Activated CD4-positive, alpha-beta T cell treated with anti-CD3 and anti-CD28 coated beads, Interleukin-2, amount 50 U/mL, for 4 hours (primary cell): Measurements from ENCODE around the gene EMSY.
"Not testable (repeated sequence)": the region's sequence is repeated elsewhere in the genome, so short reads cannot be mapped to it uniquely, and the experiment has no call there.

ENCODE experiments used
- DNase-seq, 2 experiments: peaks; one replicate each; pipeline ENCODE4 v3.0.0-alpha.2; 2020

The EMSY gene

GRCh38 chr11:76444384-76445120 lies at the start of gene EMSY:
TSS of gene EMSY (plus strand) at chr11:76445018. CDS start at chr11:76446939, 1,921 bp downstream.
- peak; percentile 82 to 85 for DNase-seq

GRCh38 chr11:76395296-76395695 lies 49.5 kb upstream of the EMSY start:
- DNase-seq: no peak

DNA sequence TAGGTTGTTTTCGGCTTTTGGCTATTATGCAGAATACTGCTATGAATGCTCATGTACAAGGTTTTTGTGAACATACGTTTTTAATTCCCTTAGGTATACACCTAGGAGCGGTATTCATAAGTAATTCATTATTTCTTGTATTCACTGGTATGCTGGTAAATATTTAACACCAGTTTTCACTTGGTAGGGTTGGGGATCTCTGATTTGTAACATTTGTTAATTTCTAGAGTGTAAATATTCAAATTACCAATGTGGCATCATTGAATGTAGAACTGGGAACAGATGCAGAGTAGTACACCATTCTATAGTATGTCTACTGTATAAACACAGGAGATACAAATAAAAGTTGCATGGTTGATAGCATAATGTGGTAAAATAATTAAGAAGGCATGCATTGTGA lies 47.4 kb upstream of the EMSY start:
- DNase-seq: no peak

GRCh38 chr11:76400967-76401366 lies 43.9 kb upstream of the EMSY start:
- DNase-seq: no peak

- not testable (repeated sequence) for DNase-seq
These were observed 43.3 kb upstream of the EMSY start for GRCh38 chr11:76401484-76401883.

DNA sequence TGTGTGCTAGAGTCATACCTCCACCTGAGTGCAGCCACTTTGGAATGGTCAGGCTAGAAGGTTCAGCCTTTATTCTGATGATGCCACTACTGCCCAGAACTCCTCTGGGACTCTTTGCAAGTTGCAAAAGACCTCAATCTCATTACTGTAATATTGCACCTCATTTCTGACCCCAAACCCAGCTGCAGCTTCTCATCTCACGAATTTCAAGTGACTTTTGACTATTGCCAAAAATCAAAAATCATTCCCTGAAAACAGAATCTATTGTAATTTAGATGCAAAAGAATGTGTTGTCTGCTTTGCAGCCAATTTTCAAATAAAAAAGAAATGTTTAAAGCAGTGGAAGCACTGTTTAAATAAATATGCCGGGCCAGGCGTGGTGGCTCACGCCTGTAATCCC lies 38.5 kb upstream of the EMSY start:
- no peak for DNase-seq

GRCh38 chr11:76408171-76408965 lies 36.5 kb upstream of the EMSY start:
- no peak for DNase-seq

- DNase-seq: no peak
These were observed 33.9 kb upstream of the EMSY start for GRCh38 chr11:76410851-76411357.

DNA sequence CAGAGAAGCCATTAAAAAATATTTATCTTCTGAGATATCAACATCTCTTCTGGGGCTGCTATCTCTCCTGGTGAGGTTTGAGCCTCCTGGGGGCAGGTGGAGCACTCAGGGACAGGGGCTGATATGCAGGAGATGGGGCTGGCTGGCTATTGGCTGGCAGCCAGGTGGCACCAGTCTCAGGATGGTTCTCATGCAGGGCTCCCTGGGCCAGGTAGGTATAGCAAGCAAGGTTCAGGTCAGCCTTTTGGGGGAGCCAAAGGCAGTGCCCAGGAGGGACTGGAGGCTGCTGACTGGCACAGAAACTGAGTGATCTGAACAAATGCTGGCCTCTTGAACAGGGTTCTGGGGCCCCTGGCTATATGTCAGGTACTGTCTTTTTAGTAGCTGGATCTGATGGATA lies 29.7 kb upstream of the EMSY start:
- DNase-seq: no peak

DNA sequence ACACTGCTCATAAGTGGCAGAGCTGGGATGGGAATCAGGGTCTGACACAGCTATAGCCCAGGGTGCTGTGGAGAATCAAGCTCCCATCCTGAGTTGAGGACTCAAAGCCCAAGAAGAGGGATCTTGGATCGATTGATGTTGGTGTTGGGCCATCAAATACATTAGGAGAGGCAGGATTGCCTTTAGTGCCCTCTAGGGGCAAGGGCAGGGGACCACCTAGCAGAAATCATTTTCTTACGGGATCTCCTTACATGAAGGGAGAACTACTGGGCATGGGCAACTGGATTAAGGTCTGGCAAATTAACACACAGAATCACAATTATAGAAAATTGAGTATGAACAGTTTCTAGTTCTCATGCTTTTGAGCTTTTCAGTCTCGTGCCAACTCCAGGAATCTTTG lies 24.9 kb upstream of the EMSY start:
- no peak for DNase-seq

DNA sequence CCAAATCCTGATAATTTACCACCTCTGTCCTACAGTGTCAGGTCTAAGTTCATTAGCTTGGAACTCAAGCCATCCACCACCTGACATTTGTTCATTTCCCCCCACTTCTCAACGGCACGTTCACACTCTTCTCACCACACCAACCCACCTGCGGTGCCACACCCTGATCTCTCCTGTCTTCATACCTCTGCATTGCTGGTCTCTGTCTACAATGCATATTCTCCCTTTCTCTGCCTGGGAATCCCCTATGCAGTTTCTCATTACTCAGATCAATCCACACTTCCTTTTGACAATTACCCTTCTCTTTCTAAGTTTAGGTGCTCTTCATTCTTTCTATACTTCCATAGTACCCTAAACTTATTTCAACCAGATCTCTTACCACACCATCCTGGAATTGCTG lies 20.4 kb upstream of the EMSY start:
- no peak for DNase-seq

DNA sequence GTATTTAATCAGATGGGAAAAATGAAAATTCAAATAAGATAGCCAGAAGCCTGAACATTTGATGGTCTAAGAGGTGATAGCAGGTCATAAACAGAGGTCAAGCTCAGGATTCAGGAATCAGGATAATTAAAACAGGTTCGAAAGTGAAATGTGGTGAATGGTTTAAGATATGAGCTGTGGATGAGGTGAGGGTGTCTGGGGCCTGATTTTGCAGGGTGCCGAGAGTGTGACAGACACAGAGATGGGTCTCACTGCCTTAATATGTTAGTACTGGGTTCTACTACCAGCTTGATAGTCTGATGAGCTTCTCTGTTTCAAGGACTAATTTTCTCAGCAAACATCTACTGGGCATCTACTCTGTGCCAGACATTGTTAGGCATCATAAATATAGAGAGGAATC lies 19.9 kb upstream of the EMSY start:
- DNase-seq: no peak

GRCh38 chr11:76426660-76427059 lies 18.2 kb upstream of the EMSY start:
- no peak for DNase-seq

- DNase-seq: no peak
These were observed 8.8 kb upstream of the EMSY start for GRCh38 chr11:76436020-76436419.

DNA sequence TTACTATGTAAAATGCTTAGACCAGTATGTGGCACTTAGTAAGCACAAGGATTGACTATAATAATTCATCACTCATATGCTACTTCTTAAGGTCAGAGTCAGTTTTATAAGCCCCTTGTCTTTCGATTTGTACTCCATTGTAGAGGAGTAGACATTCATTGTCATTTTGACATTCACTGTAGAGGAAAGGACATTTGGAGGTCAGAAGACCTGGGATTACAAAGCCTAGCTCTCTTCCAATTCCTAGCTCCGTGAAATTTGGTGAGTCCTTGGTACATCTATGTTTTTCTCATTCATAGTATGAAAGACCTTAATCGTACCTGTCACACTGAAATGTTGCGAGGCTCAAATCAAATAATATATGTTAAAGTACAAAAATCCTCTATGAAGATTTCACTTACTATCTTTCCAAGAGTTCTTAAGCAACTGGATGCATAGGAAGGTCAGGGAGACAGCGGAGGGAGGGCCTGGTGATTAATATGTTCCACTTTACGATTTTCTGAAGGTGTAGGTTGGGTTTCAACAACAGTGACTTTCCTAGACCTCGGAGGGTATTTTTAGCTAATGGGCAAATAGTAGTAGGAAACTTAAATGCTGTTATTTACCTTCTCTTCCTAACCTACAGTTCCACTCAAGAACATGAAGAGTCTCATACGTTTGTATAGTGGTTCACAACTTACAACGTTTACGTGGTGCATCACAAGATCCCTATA lies 1.4 kb upstream of the EMSY start:
- no peak for DNase-seq

- no peak for DNase-seq
These were observed 794 bp upstream of the EMSY start for GRCh38 chr11:76444065-76444383.

GRCh38 chr11:76445121-76446084 lies 585 bp downstream of the EMSY start:
- peak; percentile 10 to 19 for DNase-seq

GRCh38 chr11:76448506-76448905 lies 3.7 kb downstream of the EMSY start:
- no peak for DNase-seq

GRCh38 chr11:76453248-76453647 lies 8.4 kb downstream of the EMSY start:
- DNase-seq: no peak

DNA sequence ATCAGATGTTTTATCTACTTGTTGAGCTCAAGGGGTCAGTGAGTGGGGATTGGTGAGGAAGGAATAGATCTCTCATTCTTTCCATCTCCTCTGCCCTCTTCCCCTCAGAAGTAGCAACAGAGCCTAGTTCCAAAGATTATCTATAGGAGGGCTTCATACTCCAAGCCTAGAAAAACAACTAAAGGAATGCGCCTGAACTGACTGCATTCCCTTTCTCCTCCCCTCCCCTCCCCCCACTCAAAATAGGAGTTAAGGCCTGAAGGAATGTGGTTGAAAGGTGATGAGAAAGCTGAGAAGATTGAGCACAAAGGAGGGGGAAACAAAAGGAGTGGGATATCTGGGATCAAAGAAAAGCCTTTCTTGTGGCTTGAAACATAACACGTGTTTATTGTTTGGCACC lies 10.5 kb downstream of the EMSY start:
- no peak for DNase-seq

DNA sequence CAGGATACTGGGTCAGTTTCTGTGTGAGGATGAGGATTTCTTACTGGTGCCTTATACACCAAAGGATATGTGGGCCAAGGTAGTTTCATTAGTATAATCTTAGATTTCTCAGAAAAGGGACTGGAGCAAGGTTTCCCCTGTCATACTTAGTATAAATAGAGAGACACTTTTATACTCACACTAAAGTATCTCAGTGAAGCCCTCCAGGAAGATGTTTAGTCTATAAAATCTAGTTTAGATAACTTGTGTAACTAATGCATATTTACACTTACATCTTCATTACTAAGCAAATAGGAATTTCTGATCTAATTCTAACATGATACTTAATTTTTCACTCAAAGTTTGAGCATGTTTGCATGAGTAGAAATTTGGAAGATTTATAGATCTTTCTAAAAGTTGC lies 11.1 kb downstream of the EMSY start:
- no peak for DNase-seq

DNA sequence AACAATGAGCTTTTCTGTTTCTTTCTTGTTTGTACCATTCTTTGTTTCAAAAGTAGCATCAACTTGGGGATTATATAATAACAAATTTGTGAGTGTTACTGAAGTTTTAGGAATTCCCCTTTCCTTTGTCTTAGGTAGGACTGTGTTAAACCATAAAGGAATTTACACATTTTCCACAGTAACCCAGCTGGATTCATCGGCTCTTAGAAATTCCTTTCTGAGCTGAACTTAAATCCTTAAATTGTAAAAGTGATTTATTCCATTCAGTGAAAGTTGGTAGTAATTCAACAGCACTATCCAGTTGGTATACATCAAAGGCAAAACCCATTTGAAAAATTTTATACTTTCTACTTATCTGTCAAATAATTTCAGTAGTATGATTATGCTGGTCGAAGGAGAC lies 11.8 kb downstream of the EMSY start:
- DNase-seq: no peak

DNA sequence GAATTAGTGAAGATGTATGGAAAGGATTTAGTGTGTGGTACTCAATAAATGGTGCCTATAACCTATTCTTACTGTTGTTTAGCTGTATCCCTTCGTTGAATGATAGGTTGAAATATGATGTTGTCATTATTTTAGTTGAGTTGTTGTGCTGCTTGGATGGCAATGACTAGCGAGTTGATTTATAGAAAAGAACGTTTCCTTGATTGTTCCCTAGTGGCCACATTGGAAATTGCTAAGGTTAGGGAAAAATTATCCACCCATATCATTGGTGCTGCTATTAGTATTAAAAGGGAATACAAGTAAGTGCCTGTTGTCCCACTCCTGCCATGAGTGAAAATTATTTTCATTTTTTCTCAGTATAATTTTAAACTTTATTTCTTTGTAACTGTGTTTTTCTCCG lies 14.5 kb downstream of the EMSY start:
- DNase-seq: no peak
